GM12801 (cell line): ENCODE measurements around the gene DOC2B.
"Not testable (repeated sequence)": the region's sequence is repeated elsewhere in the genome, so short reads cannot be mapped to it uniquely, and the experiment has no call there.

Experiments used
- CTCF ChIP-seq: IDR thresholded peaks from one replicate; pipeline ENCODE4 v1.5.1; 2011; ENCODE audit warnings: control low read depth; ENCODE audit not compliant: insufficient read length; ENCODE audit errors: extremely low read depth

Gene DOC2B

GRCh38 chr17:145671-146541, 35.5 kb downstream of the DOC2B start:
- no peak for TF ChIP-seq CTCF

- TF ChIP-seq CTCF, result no peak
Measured at GRCh38 chr17:144936-145670, 36.3 kb downstream of the DOC2B start.

- no peak for TF ChIP-seq CTCF
Measured at GRCh38 chr17:143785-144281, 37.6 kb downstream of the DOC2B start.

- no peak for TF ChIP-seq CTCF
Measured at GRCh38 chr17:142876-143784, 38.3 kb downstream of the DOC2B start.

GRCh38 chr17:142102-142661, 39.3 kb downstream of the DOC2B start:
- TF ChIP-seq CTCF, result no peak

- not testable (repeated sequence) for TF ChIP-seq CTCF
Measured at GRCh38 chr17:137166-137807, 44.2 kb downstream of the DOC2B start, which contains the start of gene SCGB1C2. SCGB1C2 (plus strand) TSS chr17:137569; CDS start chr17:137591, 22 bp downstream.
